Testis (tissue), 2 donors: ENCODE data around the gene OTULINL.

ENCODE experiments used
- POLR2A ChIP-seq: fragments of 450-650 bp; IDR thresholded peaks from one replicate; pipeline ENCODE4 v1.6.1; 2017; ENCODE audit warnings: antibody characterized with exemption, mild to moderate bottlenecking, moderate library complexity
- TF ChIP-seq, protein P1 (sequence below), 3 experiments: fragments of 450-650 bp in 2 of 3; fragments of 200-600 bp in 1 of 3; sonication (generic) in 1 of 3; IDR thresholded peaks; one replicate each; pipeline ENCODE4 v1.5.1; 2016 to 2019; ENCODE audit warnings: antibody characterized with exemption in 3 of 3, mild to moderate bottlenecking in 2 of 3, moderate library complexity in 1 of 3

DNA sequence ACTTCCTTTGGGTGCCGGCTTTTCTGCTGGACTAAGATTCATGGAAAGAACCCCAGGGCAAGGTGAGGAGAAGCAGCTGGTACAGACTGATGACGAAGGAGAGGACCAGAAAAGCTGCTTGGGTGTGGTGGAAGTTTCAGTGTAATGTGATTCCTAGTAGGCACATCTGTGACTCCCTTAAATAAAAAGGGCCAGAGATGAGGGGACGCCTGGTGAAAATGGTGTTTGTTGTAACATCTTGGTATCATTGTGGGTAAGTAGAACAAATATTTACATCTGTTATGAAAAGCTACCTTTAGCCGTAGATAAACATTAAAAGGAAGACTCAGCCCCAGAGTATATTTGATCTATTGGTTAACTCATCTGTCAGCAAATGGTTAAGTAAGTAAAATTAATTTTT is 33.8 kb downstream of the OTULINL start:
- TF ChIP-seq, protein P1, sequence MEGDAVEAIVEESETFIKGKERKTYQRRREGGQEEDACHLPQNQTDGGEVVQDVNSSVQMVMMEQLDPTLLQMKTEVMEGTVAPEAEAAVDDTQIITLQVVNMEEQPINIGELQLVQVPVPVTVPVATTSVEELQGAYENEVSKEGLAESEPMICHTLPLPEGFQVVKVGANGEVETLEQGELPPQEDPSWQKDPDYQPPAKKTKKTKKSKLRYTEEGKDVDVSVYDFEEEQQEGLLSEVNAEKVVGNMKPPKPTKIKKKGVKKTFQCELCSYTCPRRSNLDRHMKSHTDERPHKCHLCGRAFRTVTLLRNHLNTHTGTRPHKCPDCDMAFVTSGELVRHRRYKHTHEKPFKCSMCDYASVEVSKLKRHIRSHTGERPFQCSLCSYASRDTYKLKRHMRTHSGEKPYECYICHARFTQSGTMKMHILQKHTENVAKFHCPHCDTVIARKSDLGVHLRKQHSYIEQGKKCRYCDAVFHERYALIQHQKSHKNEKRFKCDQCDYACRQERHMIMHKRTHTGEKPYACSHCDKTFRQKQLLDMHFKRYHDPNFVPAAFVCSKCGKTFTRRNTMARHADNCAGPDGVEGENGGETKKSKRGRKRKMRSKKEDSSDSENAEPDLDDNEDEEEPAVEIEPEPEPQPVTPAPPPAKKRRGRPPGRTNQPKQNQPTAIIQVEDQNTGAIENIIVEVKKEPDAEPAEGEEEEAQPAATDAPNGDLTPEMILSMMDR (IDR thresholded peaks at IDR 0.05) = no peak
- no peak for TF ChIP-seq POLR2A
